A673 (cell line): ENCODE results near the gene TGFA. TPM values are rescaled to one million over a fixed set of nuclear protein-coding genes. Genes with fewer than 3 reads are reported as not detected.

ENCODE experiments used
- BruUV-seq: library from RNA; stranded (reverse); fragments of 400-500 nt; replicated peaks from 2 replicates; lab custom pipeline; 2021; lab: Mats Ljungman, UMichigan
- CTCF ChIA-PET: fragments of 300-600 bp; sonication (Branson Sonifier 250); formaldehyde crosslinking; loops from one replicate; lab custom pipeline; 2022; ENCODE audit warnings: antibody characterized with exemption; lab: Charles Lee
- POLR2A ChIA-PET: fragments of 300-600 bp; sonication (Branson Sonifier 250); formaldehyde crosslinking; loops from one replicate; lab custom pipeline; 2022; ENCODE audit warnings: antibody characterized with exemption; ENCODE audit not compliant: low non-redundant PET; lab: Charles Lee
- DNase-seq: peaks from one replicate; pipeline ENCODE4 v3.0.0-alpha.2; 2015; ENCODE audit warnings: low spot score
- H3K27ac ChIP-seq: fragments of 200-600 bp; sonication (generic); 2 replicates; pipeline ENCODE4 v1.5.1; 2016; ENCODE audit warnings: mixed run types, low read depth, mild to moderate bottlenecking, mixed read lengths, antibody characterized with exemption, low read length; ENCODE audit not compliant: poor library complexity, severe bottlenecking
- H3K27me3 ChIP-seq: fragments of 200-600 bp; sonication (generic); replicated peaks from 2 replicates; pipeline ENCODE4 v1.6.1; 2017; ENCODE audit warnings: mixed run types, low read depth, mild to moderate bottlenecking, mixed read lengths, antibody characterized with exemption, low read length; ENCODE audit not compliant: insufficient read depth, poor library complexity
- H3K36me3 ChIP-seq: fragments of 200-600 bp; sonication (generic); 2 replicates; pipeline ENCODE4 v1.6.1; 2016; ENCODE audit warnings: mixed run types, mild to moderate bottlenecking, mixed read lengths, antibody characterized with exemption, low read length; ENCODE audit not compliant: insufficient read depth, poor library complexity, severe bottlenecking
- H3K4me1 ChIP-seq: fragments of 200-600 bp; sonication (generic); 2 replicates; pipeline ENCODE4 v1.6.1; 2017; ENCODE audit warnings: mixed run types, mild to moderate bottlenecking, mixed read lengths, antibody characterized with exemption, low read length; ENCODE audit not compliant: insufficient read depth, poor library complexity, severe bottlenecking
- H3K4me3 ChIP-seq: fragments of 200-600 bp; sonication (generic); 2 replicates; pipeline ENCODE4 v1.5.1; 2016; ENCODE audit warnings: low read depth, mixed run types, mild to moderate bottlenecking, mixed read lengths, low read length; ENCODE audit not compliant: poor library complexity, severe bottlenecking
- H3K9me3 ChIP-seq: fragments of 200-600 bp; sonication (generic); 2 replicates; pipeline ENCODE4 v1.6.1; 2016; ENCODE audit warnings: mixed run types, low read depth, mild to moderate bottlenecking, mixed read lengths, antibody characterized with exemption, low read length; ENCODE audit not compliant: poor library complexity, severe bottlenecking
- EZH2 ChIP-seq: fragments of 200-600 bp; sonication (generic); IDR thresholded peaks from 2 replicates; pipeline ENCODE4 v1.6.1; 2017; ENCODE audit warnings: borderline replicate concordance, low read depth, mild to moderate bottlenecking, mixed read lengths, antibody characterized with exemption, low read length; ENCODE audit not compliant: poor library complexity, severe bottlenecking
- intact Hi-C: fragments of 100-400 bp; cut with micrococcal nuclease; formaldehyde crosslinking; loops from one replicate; pipeline ENCODE4 v1.10.0; 2022; ENCODE audit not compliant: unreplicated experiment
- total RNA-seq: library from RNA; stranded (reverse); gene quantifications from 2 replicates; pipeline ENCODE4 v1.2.3, GENCODE V29; 2021
- TF ChIP-seq, protein P1 (sequence below): fragments of 300-800, 200-600 bp; sonication (generic); conservative IDR thresholded peaks from 2 replicates; pipeline ENCODE4 v1.5.1; 2017; ENCODE audit warnings: low read depth, mild to moderate bottlenecking, antibody characterized with exemption, low read length, moderate library complexity, mixed read lengths

The TGFA gene
- total RNA-seq, 1 experiment from 2014 or later = 0.13 TPM

DNA sequence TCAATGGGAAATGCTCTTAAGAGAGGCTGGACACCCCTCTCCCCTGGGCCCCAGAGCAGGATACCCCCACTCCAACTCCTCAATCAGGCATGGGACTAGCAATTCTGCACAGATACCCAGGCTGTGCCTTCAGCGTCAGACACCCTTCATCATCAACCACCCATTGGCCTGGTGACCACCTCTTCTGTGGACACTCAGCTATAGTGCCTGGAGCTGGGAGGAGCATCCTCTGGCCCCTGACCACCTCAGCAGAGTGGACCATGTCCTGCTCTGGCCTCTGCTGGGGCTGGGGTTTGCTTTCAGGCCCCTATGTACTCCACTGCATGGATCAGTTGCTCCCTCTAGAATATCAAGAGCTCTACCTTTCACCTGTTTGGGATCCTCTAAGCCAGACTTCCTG, 35.1 kb downstream of the TGFA start:
- POLR2A ChIA-PET = no interaction called here

DNA sequence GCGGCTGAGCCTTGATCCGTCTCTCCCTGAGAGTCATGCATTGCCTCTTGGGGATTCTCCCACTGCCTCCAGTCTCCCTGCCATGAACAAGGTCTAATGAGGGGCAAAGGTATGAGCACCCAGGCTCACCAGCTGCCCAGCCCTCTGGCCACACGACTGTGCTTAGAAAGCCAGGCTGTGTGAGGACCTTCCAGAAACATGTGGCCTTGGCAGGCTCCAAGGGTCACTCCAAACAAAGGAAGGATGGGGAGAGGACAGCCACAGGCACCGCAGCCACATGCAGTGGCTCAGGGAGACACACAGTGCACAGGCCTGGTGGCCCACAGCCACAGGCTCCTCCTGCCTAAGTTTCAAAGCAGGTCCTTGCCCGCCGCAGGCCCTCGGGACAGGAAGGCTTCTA, 35.8 kb downstream of the TGFA start:
- no TSS peak for BruUV-seq
- H3K27me3 ChIP-seq = peaks cover 2% of the 10 kb centered on the region
- TF ChIP-seq, protein P1, sequence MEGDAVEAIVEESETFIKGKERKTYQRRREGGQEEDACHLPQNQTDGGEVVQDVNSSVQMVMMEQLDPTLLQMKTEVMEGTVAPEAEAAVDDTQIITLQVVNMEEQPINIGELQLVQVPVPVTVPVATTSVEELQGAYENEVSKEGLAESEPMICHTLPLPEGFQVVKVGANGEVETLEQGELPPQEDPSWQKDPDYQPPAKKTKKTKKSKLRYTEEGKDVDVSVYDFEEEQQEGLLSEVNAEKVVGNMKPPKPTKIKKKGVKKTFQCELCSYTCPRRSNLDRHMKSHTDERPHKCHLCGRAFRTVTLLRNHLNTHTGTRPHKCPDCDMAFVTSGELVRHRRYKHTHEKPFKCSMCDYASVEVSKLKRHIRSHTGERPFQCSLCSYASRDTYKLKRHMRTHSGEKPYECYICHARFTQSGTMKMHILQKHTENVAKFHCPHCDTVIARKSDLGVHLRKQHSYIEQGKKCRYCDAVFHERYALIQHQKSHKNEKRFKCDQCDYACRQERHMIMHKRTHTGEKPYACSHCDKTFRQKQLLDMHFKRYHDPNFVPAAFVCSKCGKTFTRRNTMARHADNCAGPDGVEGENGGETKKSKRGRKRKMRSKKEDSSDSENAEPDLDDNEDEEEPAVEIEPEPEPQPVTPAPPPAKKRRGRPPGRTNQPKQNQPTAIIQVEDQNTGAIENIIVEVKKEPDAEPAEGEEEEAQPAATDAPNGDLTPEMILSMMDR = no peak
- no peak for TF ChIP-seq EZH2
- no peak overlapping the region for H3K27ac ChIP-seq
- H3K9me3 ChIP-seq = no peaks in the 10 kb centered on the region
- H3K36me3 ChIP-seq = no peaks in the 10 kb centered on the region
- no peak overlapping the region for H3K4me3 ChIP-seq
- CTCF ChIA-PET = no interaction called here
- intact Hi-C loops = no loop called here
- no peak for DNase-seq
- POLR2A ChIA-PET = no interaction called here
- H3K4me1 ChIP-seq = peaks cover 2% of the 10 kb centered on the region

More for the DNA sequence above, 35.1 kb downstream of the TGFA start:
- TF ChIP-seq, protein P1 = no peak
- TF ChIP-seq EZH2 = no peak
- Histone ChIP-seq H3K27ac (no peak overlapping the region), H3K9me3 (no peaks in the 10 kb centered on the region), H3K4me1 (peaks cover 2% of the 10 kb centered on the region), H3K27me3 (peaks cover 6% of the 10 kb centered on the region), H3K4me3 (no peak overlapping the region), H3K36me3 (no peaks in the 10 kb centered on the region)
- CTCF ChIA-PET = no interaction called here
- no peak for DNase-seq
- intact Hi-C loops = no loop called here
- BruUV-seq = no TSS peak

DNA sequence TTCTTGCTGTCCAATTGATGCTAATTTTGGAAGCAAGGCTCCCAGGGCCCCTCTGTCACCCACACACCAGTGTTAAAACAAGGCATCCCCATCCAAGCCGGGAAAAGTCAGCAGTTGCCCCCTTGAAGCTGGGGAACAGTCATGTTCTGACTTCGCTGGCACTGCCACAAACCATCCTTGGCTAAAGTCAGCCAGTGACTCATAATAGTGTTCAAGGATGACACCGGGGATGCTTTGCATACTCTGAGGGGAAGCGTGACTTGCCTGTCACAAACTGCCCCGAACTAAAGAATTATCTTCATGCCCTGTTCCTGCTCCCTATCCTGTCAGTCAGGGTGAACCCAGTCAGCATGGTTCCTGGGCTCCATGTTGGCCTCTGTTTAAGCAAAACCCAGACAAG, 37.0 kb downstream of the TGFA start:
- intact Hi-C loops = no loop called here
- Histone ChIP-seq H3K27me3 (no peaks in the 10 kb centered on the region), H3K27ac (no peak overlapping the region), H3K4me1 (peaks cover 2% of the 10 kb centered on the region), H3K4me3 (no peak overlapping the region), H3K36me3 (no peaks in the 10 kb centered on the region), H3K9me3 (no peaks in the 10 kb centered on the region)
- ChIA-PET POLR2A (no interaction called here), CTCF (no interaction called here)
- no peak for DNase-seq
- TF ChIP-seq, protein P1 = no peak
- TF ChIP-seq EZH2 = no peak
- BruUV-seq = no TSS peak
